Thyroid gland (tissue), 4 donors: ENCODE data around the gene PILRA.

ENCODE experiments used
- CTCF ChIP-seq, 6 experiments: fragments of 200-600 bp in 3 of 6; fragments of 450-650 bp in 3 of 6; sonication (generic) in 3 of 6; IDR thresholded peaks; one replicate each; pipeline ENCODE4 v1.5.1; 2016 to 2019; ENCODE audit warnings: antibody characterized with exemption in 6 of 6, mild to moderate bottlenecking in 2 of 6, inconsistent platforms in 1 of 6, moderate library complexity in 1 of 6
- POLR2A ChIP-seq, 2 donors: fragments of 450-650 bp; IDR thresholded peaks; one replicate each; pipeline ENCODE4 v1.6.1; 2017; ENCODE audit warnings: antibody characterized with exemption in 2 of 2, mild to moderate bottlenecking in 2 of 2, moderate library complexity in 1 of 2

- no peak for TF ChIP-seq CTCF (IDR thresholded peaks at IDR 0.05)
- TF ChIP-seq POLR2A (IDR thresholded peaks at IDR 0.05): no peak
Observed at GRCh38 chr7:100373261-100373831, at the start of gene PILRA.
